Activated naive CD4-positive, alpha-beta T cell treated with Interleukin-2 at 50 U/mL for 16 hours (primary cell): Measurements from ENCODE around the gene CCZ1B.
"Not testable (repeated sequence)": the region's sequence is repeated elsewhere in the genome, so short reads cannot be mapped to it uniquely, and the experiment has no call there.

ENCODE experiments used
- DNase-seq: peaks from one replicate; pipeline ENCODE4 v3.0.0-alpha.2; 2020

The CCZ1B gene

GRCh38 chr7:6826151-6826550 lies at the start of gene CCZ1B:
Gene CCZ1B, minus strand, starts transcription at chr7:6826275. Its CDS starts 78 bp downstream, at chr7:6826197.
- DNase-seq = peak; percentile 94

GRCh38 chr7:6875022-6875421 lies 48.9 kb upstream of the CCZ1B start:
- not testable (repeated sequence) for DNase-seq

GRCh38 chr7:6872246-6872945 lies 46.3 kb upstream of the CCZ1B start:
- not testable (repeated sequence) for DNase-seq

GRCh38 chr7:6871421-6872144 lies 45.5 kb upstream of the CCZ1B start:
- not testable (repeated sequence) for DNase-seq

- DNase-seq = not testable (repeated sequence)
Observed at GRCh38 chr7:6864751-6865150, 38.7 kb upstream of the CCZ1B start.

GRCh38 chr7:6864188-6864587 lies 38.1 kb upstream of the CCZ1B start:
- not testable (repeated sequence) for DNase-seq

- not testable (repeated sequence) for DNase-seq
Observed at GRCh38 chr7:6862876-6863275, 36.8 kb upstream of the CCZ1B start.

GRCh38 chr7:6857721-6858314 lies 31.7 kb upstream of the CCZ1B start:
- DNase-seq = peak; percentile 81

GRCh38 chr7:6855563-6856131 lies 29.6 kb upstream of the CCZ1B start:
- DNase-seq = not testable (repeated sequence)

- not testable (repeated sequence) for DNase-seq
Observed at GRCh38 chr7:6854747-6855562, 28.9 kb upstream of the CCZ1B start.

GRCh38 chr7:6853681-6854080 lies 27.6 kb upstream of the CCZ1B start:
- DNase-seq = not testable (repeated sequence)

- DNase-seq = not testable (repeated sequence)
Observed at GRCh38 chr7:6849127-6849526, 23.1 kb upstream of the CCZ1B start.

GRCh38 chr7:6847751-6848150 lies 21.7 kb upstream of the CCZ1B start:
- DNase-seq = not testable (repeated sequence)

GRCh38 chr7:6845971-6846449 lies 19.9 kb upstream of the CCZ1B start:
- not testable (repeated sequence) for DNase-seq

- not testable (repeated sequence) for DNase-seq
Observed at GRCh38 chr7:6843654-6844053, 17.6 kb upstream of the CCZ1B start.

GRCh38 chr7:6843092-6843491 lies 17.0 kb upstream of the CCZ1B start:
- DNase-seq = not testable (repeated sequence)

- DNase-seq = not testable (repeated sequence)
Observed at GRCh38 chr7:6842278-6842921, 16.3 kb upstream of the CCZ1B start.

- DNase-seq = not testable (repeated sequence)
Observed at GRCh38 chr7:6837081-6837480, 11.0 kb upstream of the CCZ1B start.

GRCh38 chr7:6835521-6835920 lies 9.4 kb upstream of the CCZ1B start:
- DNase-seq = not testable (repeated sequence)

- DNase-seq = no peak
Observed at GRCh38 chr7:6833636-6834035, 7.6 kb upstream of the CCZ1B start.

- DNase-seq = no peak
Observed at GRCh38 chr7:6831018-6831725, 5.1 kb upstream of the CCZ1B start.
